DND-41 (cell line): ENCODE measurements around the gene XRN2.

Experiments
- CTCF ChIP-seq: IDR thresholded peaks from 2 replicates; pipeline ENCODE4 v1.5.1; 2012; ENCODE audit warnings: borderline replicate concordance, low read length, moderate library complexity, mild to moderate bottlenecking; ENCODE audit not compliant: poor library complexity, severe bottlenecking; ENCODE audit errors: extremely low read depth
- EZH2 ChIP-seq: IDR thresholded peaks from 3 replicates; pipeline ENCODE4 v1.6.1; 2012; ENCODE audit warnings: borderline replicate concordance, low read depth, mild to moderate bottlenecking, moderate library complexity, low read length, inconsistent platforms; ENCODE audit not compliant: severe bottlenecking

GRCh38 chr20:21259346-21259745 is 43.8 kb upstream of the XRN2 start:
- TF ChIP-seq CTCF: no peak
- TF ChIP-seq EZH2: no peak
